ENCODE results near the gene CALML4.
"Not testable (repeated sequence)": the region's sequence is repeated elsewhere in the genome, so short reads cannot be mapped to it uniquely, and the experiment has no call there.

The CALML4 gene

GRCh38 chr15:68217341-68217740 is 12.2 kb upstream of the CALML4 start:
- no peaks in the 10 kb centered on the region for H3K4me1 ChIP-seq (ENCODE audit: low read depth, poor library complexity, severe bottlenecking)
- peaks cover 57% of the 10 kb centered on the region for H3K79me2 ChIP-seq (ENCODE audit: insufficient read depth, low read depth)
- no peak overlapping the region for H3K4me2 ChIP-seq
- H3K36me3 ChIP-seq (ENCODE audit: insufficient read depth), result peaks cover 2% of the 10 kb centered on the region; the same call in 1 of the 2 replicates
- no peak overlapping the region for H3K9ac ChIP-seq
- H3K27ac ChIP-seq, result no peak overlapping the region
- no peak overlapping the region for H2AFZ ChIP-seq (ENCODE audit: low read depth)
- no peaks in the 10 kb centered on the region for H3K27me3 ChIP-seq (ENCODE audit: insufficient read depth, low read depth)
- H3K4me3 ChIP-seq (IDR thresholded peaks at IDR 0.05; ENCODE audit: insufficient read depth, low read depth, low read length), result no peak overlapping the region
- H4K20me1 ChIP-seq (ENCODE audit: insufficient read depth), result peaks cover 12% of the 10 kb centered on the region; the same call in 1 of the 2 replicates
- TF ChIP-seq CTCF (conservative IDR thresholded peaks at IDR 0.05; ENCODE audit: low read depth, low read length), result no peak

- no peak overlapping the region for H2AFZ ChIP-seq (ENCODE audit: low read depth)
- peaks cover 48% of the 10 kb centered on the region for H3K79me2 ChIP-seq (ENCODE audit: insufficient read depth, low read depth)
- H3K36me3 ChIP-seq (ENCODE audit: insufficient read depth), result peaks cover 2% of the 10 kb centered on the region; the same call in 1 of the 2 replicates
- no peak overlapping the region for H3K27ac ChIP-seq
- H3K27me3 ChIP-seq (ENCODE audit: insufficient read depth, low read depth), result no peaks in the 10 kb centered on the region
- H3K4me2 ChIP-seq, result no peak overlapping the region
- no peak overlapping the region for H3K9ac ChIP-seq
- peaks cover 12% of the 10 kb centered on the region; the same call in 1 of the 2 replicates for H4K20me1 ChIP-seq (ENCODE audit: insufficient read depth)
- H3K4me1 ChIP-seq (ENCODE audit: low read depth, poor library complexity, severe bottlenecking), result no peaks in the 10 kb centered on the region
- TF ChIP-seq CTCF (conservative IDR thresholded peaks at IDR 0.05; ENCODE audit: low read depth, low read length), result no peak
- H3K4me3 ChIP-seq (IDR thresholded peaks at IDR 0.05; ENCODE audit: insufficient read depth, low read depth, low read length), result no peak overlapping the region
Measured at GRCh38 chr15:68214838-68215254, 9.7 kb upstream of the CALML4 start.

- peaks cover 12% of the 10 kb centered on the region; the same call in 1 of the 2 replicates for H4K20me1 ChIP-seq (ENCODE audit: insufficient read depth)
- no peaks in the 10 kb centered on the region for H3K4me1 ChIP-seq (ENCODE audit: low read depth, poor library complexity, severe bottlenecking)
- no peak for TF ChIP-seq CTCF (conservative IDR thresholded peaks at IDR 0.05; ENCODE audit: low read depth, low read length)
- no peak overlapping the region for H3K4me2 ChIP-seq
- H3K79me2 ChIP-seq (ENCODE audit: insufficient read depth, low read depth), result peaks cover 42% of the 10 kb centered on the region
- no peaks in the 10 kb centered on the region for H3K27me3 ChIP-seq (ENCODE audit: insufficient read depth, low read depth)
- no peak overlapping the region for H3K9ac ChIP-seq
- H3K4me3 ChIP-seq (IDR thresholded peaks at IDR 0.05; ENCODE audit: insufficient read depth, low read depth, low read length), result no peak overlapping the region
- H2AFZ ChIP-seq (ENCODE audit: low read depth), result no peak overlapping the region
- no peak overlapping the region for H3K27ac ChIP-seq
- H3K36me3 ChIP-seq (ENCODE audit: insufficient read depth), result peaks cover 2% of the 10 kb centered on the region; the same call in 1 of the 2 replicates
Measured at GRCh38 chr15:68213991-68214837, 9.1 kb upstream of the CALML4 start.

- H3K4me3 ChIP-seq (IDR thresholded peaks at IDR 0.05; ENCODE audit: insufficient read depth, low read depth, low read length); H2AFZ ChIP-seq (ENCODE audit: low read depth); H3K27ac ChIP-seq; H3K9ac ChIP-seq; H3K4me2 ChIP-seq; H3K4me1 ChIP-seq (ENCODE audit: low read depth, poor library complexity, severe bottlenecking); H3K36me3 ChIP-seq (ENCODE audit: insufficient read depth); H3K27me3 ChIP-seq (ENCODE audit: insufficient read depth, low read depth): not testable (repeated sequence)
- peaks cover 34% of the 10 kb centered on the region for H3K79me2 ChIP-seq (ENCODE audit: insufficient read depth, low read depth)
- H4K20me1 ChIP-seq (ENCODE audit: insufficient read depth), result peaks cover 12% of the 10 kb centered on the region; the same call in 1 of the 2 replicates
Measured at GRCh38 chr15:68213491-68213845, 8.3 kb upstream of the CALML4 start.

All from KMS-11 (cell line).